ENCODE measurements around the gene EID2. TPM values are rescaled to one million over a fixed set of nuclear protein-coding genes. Genes with fewer than 3 reads are reported as not detected.

Gene EID2
- total and polyA plus RNA-seq, 11 donors, result 7.1 to 16.5 (median 12.9) TPM

GRCh38 chr19:39497996-39498797 lies 41.8 kb downstream of the EID2 start:
- WGBS, 4 donors, result 1 to 2% (median 1%) methylated on average over 25 to 40 of the region's 40 CpGs
- Histone ChIP-seq H3K4me3 (peak overlapping the region in 4 of 12 donors; percentile 8 to 16 (median 12)), H3K36me3 (no peaks in the 10 kb centered on the region), H3K27ac (no peak overlapping the region), H3K4me1 (peaks cover 3 to 27% (median 15%) of the 10 kb centered on the region in 12 donors), H3K9me3 (no peaks in the 10 kb centered on the region), H3K27me3 (peaks cover 30 to 68% (median 52%) of the 10 kb centered on the region in 9 donors)
- TF ChIP-seq POLR2A (IDR thresholded peaks at IDR 0.05), result no peak
- peak in 9 of 12 donors; percentile 17 to 49 (median 35) for TF ChIP-seq CTCF (IDR thresholded peaks at IDR 0.05)
- DNase-seq (no peak), ATAC-seq (peak in 3 of 4 donors; percentile 29 to 69 (median 41))
- intact Hi-C loops (cut with DNase I), result loop anchor here in 1 of 10 donors (5.0 kb wide), 1 partner anchor 34 kb away; the partner anchor contains the start of gene EID2B

GRCh38 chr19:39497701-39497995 lies 42.3 kb downstream of the EID2 start:
- intact Hi-C loops (cut with DNase I), result loop anchor here in 1 of 10 donors (5.0 kb wide), 1 partner anchor 35 kb away; the partner anchor contains the start of gene EID2B
- Histone ChIP-seq H3K4me3 (peak overlapping the region in 4 of 12 donors; percentile 8 to 16 (median 12)), H3K27me3 (peaks cover 26 to 68% (median 46%) of the 10 kb centered on the region in 9 donors), H3K27ac (no peak overlapping the region), H3K4me1 (peaks cover 0 to 21% (median 12%) of the 10 kb centered on the region in 12 donors), H3K36me3 (no peaks in the 10 kb centered on the region), H3K9me3 (no peaks in the 10 kb centered on the region)
- TF ChIP-seq CTCF (IDR thresholded peaks at IDR 0.05) (peak in 1 of 12 donors; percentile 18), POLR2A (IDR thresholded peaks at IDR 0.05) (no peak)
- 0 to 2% (median 0%) methylated on average over 3 to 7 of the region's 7 CpGs for WGBS, 4 donors
- DNase-seq, result no peak
- no peak for ATAC-seq

- no peak for DNase-seq
- WGBS, 4 donors, result 83 to 88% (median 84%) methylated on average over 5 of the region's 5 CpGs
- ATAC-seq, result no peak
- intact Hi-C loops (cut with DNase I), result loop anchor here in 1 of 10 donors (5.0 kb wide), 1 partner anchor 36 kb away; the partner anchor contains the start of gene EID2B
- Histone ChIP-seq H3K9me3 (no peaks in the 10 kb centered on the region), H3K4me3 (no peak overlapping the region), H3K36me3 (peaks cover 0 to 12% (median 9%) of the 10 kb centered on the region in 9 donors), H3K27me3 (peaks cover 25 to 53% (median 41%) of the 10 kb centered on the region in 9 donors), H3K4me1 (peaks cover 0 to 20% (median 12%) of the 10 kb centered on the region in 12 donors), H3K27ac (no peak overlapping the region)
- TF ChIP-seq POLR2A (IDR thresholded peaks at IDR 0.05) (no peak), CTCF (IDR thresholded peaks at IDR 0.05) (no peak)
These were observed 43.9 kb downstream of the EID2 start for GRCh38 chr19:39496063-39496462.

- WGBS, 4 donors, result 74 to 82% (median 78%) methylated on average over 5 of the region's 5 CpGs
- H3K36me3 ChIP-seq, result peaks cover 0 to 26% (median 23%) of the 10 kb centered on the region in 9 donors
- no peak for DNase-seq
- no peak for ATAC-seq
- H3K4me3 ChIP-seq, result no peak overlapping the region
- intact Hi-C loops (cut with DNase I), result loop anchor here in 1 of 10 donors (5.0 kb wide), 1 partner anchor 38 kb away; the partner anchor contains the start of gene EID2B
- no peak for TF ChIP-seq POLR2A (IDR thresholded peaks at IDR 0.05)
- no peak for TF ChIP-seq CTCF (IDR thresholded peaks at IDR 0.05)
- H3K27me3 ChIP-seq, result peaks cover 17 to 40% (median 29%) of the 10 kb centered on the region in 9 donors
- H3K27ac ChIP-seq, result no peak overlapping the region
- H3K9me3 ChIP-seq, result no peaks in the 10 kb centered on the region
- peaks cover 0 to 20% (median 12%) of the 10 kb centered on the region in 12 donors for H3K4me1 ChIP-seq
These were observed 45.3 kb downstream of the EID2 start for GRCh38 chr19:39494661-39495060.
